K562 (cell line): ENCODE measurements around the gene BTAF1. TPM values are rescaled to one million over a fixed set of nuclear protein-coding genes. Genes with fewer than 3 reads are reported as not detected.

Source experiments
- ATAC-seq: fragments of 200-7000 bp; cut with Tn5 transposase; 3 replicates; pipeline ENCODE4 v1.9.1; 2020; ENCODE audit warnings: moderate library complexity
- BruUV-seq: library from RNA; stranded (reverse); fragments of 400-500 nt; replicated peaks from 2 replicates; lab custom pipeline; 2021; lab: Mats Ljungman, UMichigan
- CTCF ChIA-PET: fragments of 300-600 bp; formaldehyde crosslinking; extraction: SDS; loops from one replicate; lab custom pipeline; 2021; ENCODE audit warnings: low intra/inter-chr PET ratio; lab: Yijun Ruan, JAX
- POLR2A ChIA-PET: fragments of 300-600, 350-650 bp; sonication (Branson Sonifier 250); formaldehyde crosslinking; extraction: SDS; loops from one replicate; lab custom pipeline; 2021; ENCODE audit warnings: antibody characterized with exemption, inconsistent platforms; lab: Yijun Ruan, JAX
- DNase-seq, 4 experiments: peaks; one replicate each; pipeline versions ENCODE4 v3.0.0 to v3.0.0-alpha.2; 2011 to 2018; ENCODE audit warnings: low spot score in 3 of 4, mixed read lengths in 3 of 4; ENCODE audit errors: extremely low read depth in 1 of 4
- FAIRE-seq: peaks from 2 replicates; lab custom pipeline; 2011; peaks lifted over from hg19 to GRCh38; lab: Jason Lieb, UNC
- H2AFZ ChIP-seq: 2 replicates; pipeline ENCODE4 v1.6.0; 2011; ENCODE audit warnings: low read depth, low read length, control low read depth, inconsistent platforms
- H3K27ac ChIP-seq: fragments of 200-600 bp; 3 replicates; pipeline ENCODE4 v1.8.0; 2011; ENCODE audit warnings: low read depth, mild to moderate bottlenecking, control low read depth, inconsistent platforms, low read length, moderate library complexity, mixed read lengths; ENCODE audit errors: extremely low read depth
- H3K27me3 ChIP-seq, 2 experiments: fragments of 300-600 bp in 1 of 2; 2 replicates in 1 of 2; 3 replicates in 1 of 2; pipeline versions ENCODE4 v1.6.0 to v1.8.0; 2011; ENCODE audit warnings: inconsistent platforms in 2 of 2, low read length in 2 of 2, mild to moderate bottlenecking in 1 of 2, mixed read lengths in 1 of 2, moderate library complexity in 1 of 2; ENCODE audit not compliant: control insufficient read depth in 2 of 2, insufficient read depth in 2 of 2
- H3K36me3 ChIP-seq: fragments of 300-600 bp; 3 replicates; pipeline ENCODE4 v1.8.0; 2011; ENCODE audit warnings: mild to moderate bottlenecking, low read length, inconsistent platforms; ENCODE audit not compliant: control insufficient read depth, insufficient read depth
- H3K4me1 ChIP-seq, 2 experiments: fragments of 200-600 bp in 1 of 2; replicated peaks in 1 of 2; 2 replicates in 1 of 2; 3 replicates in 1 of 2; pipeline versions ENCODE4 v1.5.1 to v1.8.0; 2011; ENCODE audit warnings: inconsistent platforms in 2 of 2, low read length in 2 of 2, mild to moderate bottlenecking in 1 of 2, mixed read lengths in 1 of 2, moderate library complexity in 1 of 2; ENCODE audit not compliant: control insufficient read depth in 2 of 2, insufficient read depth in 2 of 2
- H3K4me2 ChIP-seq: 2 replicates; pipeline ENCODE4 v1.6.1; 2011; ENCODE audit warnings: low read length, control low read depth, inconsistent platforms, mixed read lengths; ENCODE audit not compliant: insufficient read depth
- H3K4me3 ChIP-seq: fragments of 200-600 bp; sonication (generic), shearing (Covaris generic); 2 replicates; pipeline ENCODE4 v1.5.1; 2016; ENCODE audit warnings: control low read depth, inconsistent platforms
- H3K79me2 ChIP-seq: fragments of 200-600 bp; 3 replicates; pipeline ENCODE4 v1.8.0; 2011; ENCODE audit warnings: low read length, inconsistent platforms; ENCODE audit not compliant: control insufficient read depth, insufficient read depth
- H3K9ac ChIP-seq, 2 experiments: 2 replicates each; pipeline versions ENCODE4 v1.6.0 to v1.6.1; 2011; ENCODE audit warnings: low read depth in 2 of 2, low read length in 2 of 2, control low read depth in 1 of 2, inconsistent platforms in 1 of 2, mild to moderate bottlenecking in 1 of 2, mixed read lengths in 1 of 2; ENCODE audit not compliant: insufficient read depth in 1 of 2
- H3K9me1 ChIP-seq: one replicate; pipeline ENCODE4 v1.6.0; 2011; ENCODE audit warnings: inconsistent platforms, mild to moderate bottlenecking, low read length, moderate library complexity; ENCODE audit not compliant: control insufficient read depth, insufficient read depth
- H3K9me3 ChIP-seq: replicated peaks from 2 replicates; pipeline ENCODE4 v1.5.1; 2011; ENCODE audit warnings: low read depth, low read length, inconsistent platforms; ENCODE audit not compliant: control insufficient read depth, insufficient read depth
- H4K20me1 ChIP-seq: replicated peaks from 2 replicates; pipeline ENCODE4 v1.6.1; 2011; ENCODE audit warnings: low read length, inconsistent platforms, mixed read lengths; ENCODE audit not compliant: control insufficient read depth, insufficient read depth
- CGGBP1 ChIP-seq: fragments of 250-450 bp; sonication (Bioruptor Pico); IDR thresholded peaks from 2 replicates; pipeline ENCODE4 v1.9.0; 2021; ENCODE audit warnings: mild to moderate bottlenecking
- CREB3 ChIP-seq: fragments of 450-650 bp; conservative IDR thresholded peaks from 2 replicates; pipeline ENCODE4 v1.6.1; 2016; ENCODE audit warnings: missing genetic modification characterization, low read depth, mild to moderate bottlenecking, missing compliant biosample characterization, moderate library complexity
- DLX4 ChIP-seq: fragments of 250-450 bp; sonication (Bioruptor Pico); IDR thresholded peaks from 2 replicates; pipeline ENCODE4 v1.6.1; 2021; ENCODE audit warnings: mild to moderate bottlenecking
- EGR1 ChIP-seq: fragments of 450-650 bp; conservative IDR thresholded peaks from 2 replicates; pipeline ENCODE4 v1.6.1; 2017; ENCODE audit warnings: mild to moderate bottlenecking
- KDM5B ChIP-seq: fragments of 200-600 bp; sonication (generic); IDR thresholded peaks from 2 replicates; pipeline ENCODE4 v1.6.1; 2012; ENCODE audit warnings: low read depth, mild to moderate bottlenecking, moderate library complexity, low read length, control low read depth, inconsistent platforms; ENCODE audit not compliant: insufficient replicate concordance
- NR0B1 ChIP-seq: fragments of 450-650 bp; IDR thresholded peaks from one replicate; pipeline ENCODE4 v1.6.1; 2018; ENCODE audit warnings: mild to moderate bottlenecking, moderate library complexity; ENCODE audit not compliant: partially characterized antibody
- PATZ1 ChIP-seq: fragments of 250-450 bp; sonication (Bioruptor Pico); IDR thresholded peaks from 2 replicates; pipeline ENCODE4 v1.5.0; 2020; ENCODE audit warnings: mild to moderate bottlenecking, borderline replicate concordance
- RBM14 ChIP-seq: fragments of 200-400 bp; formaldehyde crosslinking; IDR thresholded peaks from 2 replicates; pipeline ENCODE4 v1.6.1; 2018; ENCODE audit warnings: low read depth, mild to moderate bottlenecking, low read length, moderate library complexity, borderline replicate concordance; ENCODE audit not compliant: insufficient read depth
- RBM22 ChIP-seq: fragments of 200-400 bp; formaldehyde crosslinking; IDR thresholded peaks from 2 replicates; pipeline ENCODE4 v1.6.1; 2018; ENCODE audit warnings: low read length, low read depth; ENCODE audit not compliant: poor library complexity, severe bottlenecking
- SRSF1 ChIP-seq: fragments of 200-400 bp; formaldehyde crosslinking; IDR thresholded peaks from 2 replicates; pipeline ENCODE4 v1.6.1; 2017; ENCODE audit warnings: mild to moderate bottlenecking, low read depth, low read length, moderate library complexity
- ZNF217 ChIP-seq: sonication (generic); formaldehyde crosslinking; IDR thresholded peaks from 2 replicates; pipeline ENCODE4 v1.8.0; 2022; ENCODE audit warnings: mild to moderate bottlenecking, missing genetic modification reagents
- ZNF449 ChIP-seq: fragments of 250-450 bp; sonication (Bioruptor Pico); IDR thresholded peaks from 2 replicates; pipeline ENCODE4 v1.8.0; 2022; ENCODE audit warnings: moderate library complexity, mild to moderate bottlenecking, inconsistent platforms
- WGBS: fragments of 100-300 bp; shearing (Covaris generic); methylation state at CpG from one replicate; pipeline ENCODE4 v1.1.6; 2016; ENCODE audit warnings: low coverage, mixed read lengths; ENCODE audit not compliant: insufficient coverage; ENCODE audit errors: missing lambda C conversion rate; 5-methylcytosine and 5-hydroxymethylcytosine counted together
- in situ Hi-C: fragments of 300-500 bp; cut with MboI; formaldehyde crosslinking; loops from 4 replicates; pipeline ENCODE4 v1.15.0; 2018; ENCODE audit warnings: inconsistent platforms, mixed read lengths
- intact Hi-C: fragments of 100-400 bp; cut with micrococcal nuclease; formaldehyde crosslinking; loops from 2 replicates; pipeline ENCODE4 v1.14.2; 2022
- polyA plus RNA-seq, 8 experiments: library from polyadenylated mRNA; depleted of rRNA in 4 of 8; stranded (reverse) in 5 of 8; unstranded in 3 of 8; fragments of >200 nt; fragmentation: Nextera tagmentation in 2 of 8; fragmentation: Illumina TruSeq in 1 of 8; extraction: Ambion mirVana in 2 of 8; extraction: Trizol in 1 of 8; gene quantifications; 2 replicates each; pipeline versions ENCODE4 v1.2.1 to v1.2.3, GENCODE V29; 2011 to 2014; ENCODE audit warnings: inconsistent platforms in 1 of 8, missing spikeins in 1 of 8
- total RNA-seq, 7 experiments: library from RNA; depleted of rRNA in 6 of 7; stranded (reverse); fragments of >200 nt in 6 of 7; fragmentation: Illumina TruSeq in 2 of 7; extraction: Trizol in 2 of 7; gene quantifications; 2 replicates each; pipeline versions ENCODE4 v1.2.1 to v1.2.3, GENCODE V29; 2011 to 2021; ENCODE audit warnings: low replicate concordance in 1 of 7

Gene BTAF1
- total and polyA plus RNA-seq, 9 of the 15 experiments (the other 6 are each of a cell fraction or from before 2014, with no cell fraction given) = 6.6 to 70.7 (median 30.5) TPM

- DNase-seq (no peak), ATAC-seq (no peak), FAIRE-seq (no peak)
- H3K9ac ChIP-seq = no peak overlapping the region
- no peaks in the 10 kb centered on the region; the same call in 2 of the 3 replicates for H3K79me2 ChIP-seq
- POLR2A ChIA-PET = interaction anchor here (0.7 kb wide), 1 partner anchor 482 kb away, joined by 3 read pairs; no protein-coding TSS in a partner anchor
- H3K9me1 ChIP-seq = no peaks in the 10 kb centered on the region
- in situ Hi-C loops = no loop called here
- CTCF ChIA-PET = no interaction called here
- no peak overlapping the region for H2AFZ ChIP-seq
- no peaks in the 10 kb centered on the region for H4K20me1 ChIP-seq
- no TSS peak for BruUV-seq
- no peak overlapping the region for H3K27ac ChIP-seq
- intact Hi-C loops = no loop called here
- no peaks in the 10 kb centered on the region for H3K9me3 ChIP-seq
- no peaks in the 10 kb centered on the region for H3K27me3 ChIP-seq
- WGBS = 55% methylated on average over 3 of the region's 3 CpGs
- no peaks in the 10 kb centered on the region for H3K4me1 ChIP-seq
- peaks cover 81% of the 10 kb centered on the region for H3K36me3 ChIP-seq
- TF ChIP-seq DLX4 (CRISPR knock-in tag) = no peak
- no peak for TF ChIP-seq CREB3
- no peak for TF ChIP-seq KDM5B
- no peak for TF ChIP-seq RBM14
- no peak for TF ChIP-seq ZNF449 (CRISPR knock-in tag)
- no peak for TF ChIP-seq EGR1
- no peak for TF ChIP-seq RBM22
- TF ChIP-seq NR0B1 = no peak
- no peak for TF ChIP-seq PATZ1 (CRISPR knock-in tag)
- TF ChIP-seq ZNF217 (CRISPR knock-in tag) = no peak
- no peak for TF ChIP-seq SRSF1
- TF ChIP-seq CGGBP1 (CRISPR knock-in tag) = no peak
- H3K4me3 ChIP-seq = no peak overlapping the region
- no peak overlapping the region for H3K4me2 ChIP-seq
Measured at GRCh38 chr10:91955114-91955513, 31.5 kb downstream of the BTAF1 start.
